Endothelial cell of umbilical vein (primary cell): ENCODE results near the gene C14orf132.

Experiments
- CTCF ChIP-seq, 2 donors: IDR thresholded peaks; 1 replicate in 1 of 2; 2 replicates in 1 of 2; pipeline ENCODE4 v1.5.1; 2011; ENCODE audit warnings: low read length in 2 of 2, mild to moderate bottlenecking in 2 of 2, moderate library complexity in 2 of 2, control low read depth in 1 of 2, inconsistent platforms in 1 of 2, low read depth in 1 of 2; ENCODE audit not compliant: insufficient read depth in 1 of 2; ENCODE audit errors: extremely low read depth in 1 of 2
- EZH2 ChIP-seq: IDR thresholded peaks from 2 replicates; pipeline ENCODE4 v1.6.1; 2012; ENCODE audit warnings: borderline replicate concordance, low read depth, mild to moderate bottlenecking, moderate library complexity, low read length, inconsistent platforms; ENCODE audit not compliant: severe bottlenecking

GRCh38 chr14:96135285-96135684 lies 96.1 kb downstream of the C14orf132 start:
- TF ChIP-seq CTCF (IDR thresholded peaks at IDR 0.05; ENCODE audit: extremely low read depth in 1 of 2, insufficient read depth in 1 of 2, low read depth in 1 of 2, low read length in 2 of 2) (no peak), EZH2 (no peak)
